Hematopoietic multipotent progenitor cell treated with erythropoietin and hydrocortisone succinate and interleukin-3 and kit ligand, for 15 days (in vitro differentiated cells): ENCODE measurements around the gene BPNT1.
"Not testable (repeated sequence)": the region's sequence is repeated elsewhere in the genome, so short reads cannot be mapped to it uniquely, and the experiment has no call there.

Source experiments
- DNase-seq: peaks from one replicate; pipeline ENCODE4 v3.0.0-alpha.2; 2015; ENCODE audit warnings: low spot score

Gene BPNT1

GRCh38 chr1:220089650-220090556, at the start of gene BPNT1:
Gene BPNT1 (minus strand): TSS chr1:220089788. CDS start chr1:220079846, 9,942 bp downstream.
- DNase-seq = peak; percentile 92

GRCh38 chr1:220137019-220137786, 47.6 kb upstream of the BPNT1 start:
- DNase-seq = no peak

GRCh38 chr1:220135755-220136154, 46.2 kb upstream of the BPNT1 start:
- no peak for DNase-seq

- no peak for DNase-seq
These were observed 40.1 kb upstream of the BPNT1 start for GRCh38 chr1:220129479-220130210.

- no peak for DNase-seq
These were observed 37.5 kb upstream of the BPNT1 start for GRCh38 chr1:220127076-220127475.

- no peak for DNase-seq
These were observed 35.0 kb upstream of the BPNT1 start for GRCh38 chr1:220124542-220124941.

GRCh38 chr1:220123889-220124288, 34.3 kb upstream of the BPNT1 start:
- peak; percentile 43 for DNase-seq

- DNase-seq = no peak
These were observed 33.5 kb upstream of the BPNT1 start for GRCh38 chr1:220123066-220123465.

GRCh38 chr1:220121791-220122530, 32.4 kb upstream of the BPNT1 start:
- DNase-seq = no peak

GRCh38 chr1:220119043-220119512, 29.5 kb upstream of the BPNT1 start:
- no peak for DNase-seq

GRCh38 chr1:220113136-220113695, 23.6 kb upstream of the BPNT1 start:
- peak; percentile 58 for DNase-seq

GRCh38 chr1:220112600-220112999, 23.0 kb upstream of the BPNT1 start:
- DNase-seq = not testable (repeated sequence)

- not testable (repeated sequence) for DNase-seq
These were observed 20.9 kb upstream of the BPNT1 start for GRCh38 chr1:220110473-220110872.

- DNase-seq = no peak
These were observed 10.2 kb upstream of the BPNT1 start for GRCh38 chr1:220099826-220100225.

GRCh38 chr1:220094016-220094911, 4.7 kb upstream of the BPNT1 start, which contains the start of gene IARS2:
Gene IARS2 (plus strand): TSS chr1:220094132. CDS start chr1:220094217, 85 bp downstream.
- peak; percentile 78 for DNase-seq

GRCh38 chr1:220093361-220094015, 3.9 kb upstream of the BPNT1 start:
- DNase-seq = no peak

- no peak for DNase-seq
These were observed 3.1 kb upstream of the BPNT1 start for GRCh38 chr1:220092694-220093093.

GRCh38 chr1:220086261-220086686, 3.3 kb downstream of the BPNT1 start:
- DNase-seq = not testable (repeated sequence)

- no peak for DNase-seq
These were observed 5.1 kb downstream of the BPNT1 start for GRCh38 chr1:220084460-220084859.
